Ureter (tissue), 1 donor: ENCODE data around the gene LAMA5. TPM values are rescaled to one million over a fixed set of nuclear protein-coding genes. Genes with fewer than 3 reads are reported as not detected.
A peak's percentile ranks its signal among the peaks of the same experiment; 100 is the strongest.

Source experiments
- DNase-seq: peaks from one replicate; pipeline ENCODE4 v3.0.0-alpha.2; 2020; ENCODE audit warnings: low spot score
- total RNA-seq: library from RNA; stranded (reverse); gene quantifications from one replicate; pipeline ENCODE4 v1.2.4, GENCODE V29; 2023
- donor health status: DM: yes; HTN: yes; CAD: no.

LAMA5 gene
- total RNA-seq, 1 donor from 2014 or later, result 433 TPM

- DNase-seq, result no peak
Measured at GRCh38 chr20:62372042-62372993, 5.2 kb upstream of the LAMA5 start.

DNA sequence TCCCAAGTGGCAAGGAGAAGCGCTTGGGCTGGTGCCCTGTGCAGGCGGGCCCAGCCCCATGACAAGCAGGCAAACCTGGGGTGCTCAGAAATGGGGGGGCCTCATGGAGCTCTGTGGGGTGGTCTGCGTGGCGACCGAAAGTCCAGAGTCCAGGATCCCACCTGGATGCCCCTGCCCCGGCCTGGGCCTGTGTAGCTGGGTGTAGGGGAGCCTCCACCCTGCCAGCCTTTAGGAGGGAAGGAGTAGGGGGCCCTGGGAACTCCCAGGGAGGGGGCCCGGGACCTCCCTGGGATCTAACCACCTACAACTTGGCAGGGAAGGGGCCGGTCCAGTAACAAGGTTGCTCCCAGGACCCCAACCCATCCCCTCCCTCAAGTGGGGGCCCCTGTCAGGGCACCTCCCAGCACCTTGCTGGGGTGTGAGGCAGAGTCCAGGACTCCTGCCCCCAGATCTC lies 4.5 kb upstream of the LAMA5 start:
- no peak for DNase-seq

DNA sequence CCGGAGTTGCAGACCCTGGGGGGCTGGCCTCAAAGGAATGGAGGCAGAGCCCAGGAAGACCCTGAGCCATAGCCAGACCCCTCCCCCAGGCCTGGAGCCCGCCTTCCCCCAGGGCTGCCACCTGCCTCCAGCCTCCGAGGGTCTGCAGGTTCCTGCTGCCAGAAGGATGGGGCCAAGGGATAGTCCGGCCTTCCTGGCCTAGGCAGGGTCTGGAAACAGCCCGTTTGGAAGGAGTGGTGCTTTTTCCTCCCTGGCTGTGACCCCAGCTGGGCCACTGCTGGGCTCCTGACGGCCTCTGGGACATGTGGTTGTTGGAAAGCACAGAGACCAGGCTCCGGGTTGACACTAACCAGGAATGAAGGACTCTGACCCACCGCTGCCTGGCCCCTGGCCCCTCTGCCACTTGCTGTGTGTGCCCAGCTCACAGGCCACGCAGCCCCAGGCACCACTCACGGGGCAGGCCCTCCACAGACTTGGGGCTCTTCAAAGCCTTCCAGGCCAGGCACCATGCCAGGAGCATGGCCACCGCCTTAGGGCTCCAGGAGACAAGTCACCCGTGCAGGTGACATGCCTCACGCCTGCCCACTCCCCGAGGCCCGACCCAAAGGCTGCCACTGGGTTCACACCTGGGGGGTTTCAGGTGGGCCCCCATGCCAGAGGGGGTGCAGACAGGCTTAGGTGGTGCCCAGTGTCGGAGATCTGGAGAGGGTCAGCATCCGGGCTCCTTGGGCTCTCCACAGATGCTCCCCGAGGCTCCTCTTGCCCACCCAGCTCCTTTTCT lies 3.9 kb upstream of the LAMA5 start:
- DNase-seq, result no peak

DNA sequence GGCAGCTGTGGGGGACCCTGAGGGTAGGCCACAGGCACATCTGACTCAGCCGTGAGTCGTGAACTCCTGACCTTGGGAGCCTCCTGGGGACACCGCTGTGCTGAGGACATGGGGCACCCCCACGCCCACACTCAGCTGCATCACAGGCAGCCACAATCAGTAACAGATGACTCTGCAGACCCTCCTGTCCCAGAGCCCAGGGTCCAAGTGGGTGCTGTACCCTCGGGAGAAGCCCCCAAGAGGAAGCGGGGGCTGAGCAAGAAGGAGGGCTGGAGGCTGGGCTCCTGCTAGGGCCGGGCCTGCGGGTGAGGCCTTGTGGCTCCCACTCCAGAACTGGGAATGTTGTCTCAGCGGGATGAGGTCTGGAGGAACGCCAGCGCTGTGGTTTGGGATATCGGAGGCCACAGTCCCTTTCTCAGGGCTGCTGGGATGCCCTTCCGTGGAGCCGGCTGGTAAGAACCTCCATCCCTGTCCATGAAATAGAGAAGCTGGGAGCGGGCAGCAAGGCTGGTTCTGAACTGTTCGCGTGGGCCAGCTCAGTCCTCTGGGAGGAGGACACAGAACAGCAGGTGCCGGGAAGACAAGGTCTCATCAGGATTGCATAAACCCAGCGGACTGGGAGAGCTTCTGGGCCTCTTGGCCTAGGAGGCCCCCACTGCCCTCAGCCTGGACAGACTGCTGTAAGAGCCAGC lies 3.1 kb upstream of the LAMA5 start:
- no peak for DNase-seq

DNA sequence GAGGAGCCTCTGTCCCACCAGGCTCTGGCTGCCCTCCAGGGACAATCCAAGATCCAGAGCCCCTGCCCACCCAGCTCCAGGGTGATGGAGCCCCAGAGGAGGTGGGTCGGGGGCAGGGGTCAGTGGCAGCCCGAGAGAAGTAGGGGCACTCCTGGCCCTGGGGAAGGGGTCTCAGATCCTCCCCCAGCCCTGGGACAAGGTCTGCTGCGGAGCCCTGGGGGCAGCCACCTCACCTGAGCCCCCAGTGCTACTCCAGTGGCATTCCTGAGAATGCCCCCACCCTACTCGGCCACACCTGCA lies 2.7 kb upstream of the LAMA5 start:
- no peak for DNase-seq

GRCh38 chr20:62368976-62369814 lies 2.1 kb upstream of the LAMA5 start:
- DNase-seq, result no peak

- no peak for DNase-seq
Measured at GRCh38 chr20:62368392-62368975, 1.4 kb upstream of the LAMA5 start.

- DNase-seq, result no peak
Measured at GRCh38 chr20:62367633-62368391, 700 bp upstream of the LAMA5 start.

DNA sequence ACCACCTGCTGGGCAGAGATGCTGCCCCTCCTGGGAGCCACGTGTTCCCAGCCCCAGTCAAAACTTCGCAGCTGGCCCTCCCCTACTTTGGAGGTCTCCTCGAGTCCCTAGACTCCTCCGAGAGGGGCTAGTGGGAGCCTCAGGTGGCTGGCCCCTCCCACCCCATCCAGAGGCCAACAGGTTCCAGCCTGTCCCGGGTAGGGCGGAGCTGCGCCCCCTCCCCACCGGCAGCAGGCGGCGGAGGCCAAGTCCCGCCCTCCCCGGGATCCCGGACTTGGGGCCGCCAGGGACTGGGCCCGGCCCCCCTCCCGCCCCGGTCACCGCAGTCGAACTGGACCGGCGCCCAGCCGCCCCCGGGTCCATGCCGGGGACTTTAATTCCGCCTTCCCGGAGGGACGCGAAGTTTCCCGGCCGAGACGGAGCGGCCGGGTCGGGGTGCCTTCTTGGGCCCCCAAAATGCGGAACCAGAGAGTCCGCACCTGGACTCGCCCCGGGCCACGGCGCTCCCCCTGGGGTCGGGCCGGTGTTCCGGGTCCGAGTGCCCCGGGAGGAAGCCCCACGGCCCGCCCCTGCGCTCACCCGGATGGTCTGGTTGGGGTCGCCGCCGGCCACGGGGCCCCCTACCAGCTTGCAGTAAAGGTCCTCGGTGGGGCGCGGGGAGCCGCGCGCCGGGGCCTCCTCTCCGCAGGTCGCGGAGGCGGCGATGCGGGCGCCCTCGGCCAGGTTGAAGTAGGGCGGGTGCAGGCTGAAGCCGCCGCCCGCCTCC lies 559 bp downstream of the LAMA5 start:
- DNase-seq, result no peak

GRCh38 chr20:62365814-62366369 lies 1.2 kb downstream of the LAMA5 start:
- peak; percentile 85 for DNase-seq

- DNase-seq, result peak; percentile 67
Measured at GRCh38 chr20:62364911-62365736, 2.0 kb downstream of the LAMA5 start.

- peak; percentile 50 for DNase-seq
Measured at GRCh38 chr20:62363920-62364851, 2.9 kb downstream of the LAMA5 start.

GRCh38 chr20:62362991-62363919 lies 3.9 kb downstream of the LAMA5 start:
- peak; percentile 43 for DNase-seq

DNA sequence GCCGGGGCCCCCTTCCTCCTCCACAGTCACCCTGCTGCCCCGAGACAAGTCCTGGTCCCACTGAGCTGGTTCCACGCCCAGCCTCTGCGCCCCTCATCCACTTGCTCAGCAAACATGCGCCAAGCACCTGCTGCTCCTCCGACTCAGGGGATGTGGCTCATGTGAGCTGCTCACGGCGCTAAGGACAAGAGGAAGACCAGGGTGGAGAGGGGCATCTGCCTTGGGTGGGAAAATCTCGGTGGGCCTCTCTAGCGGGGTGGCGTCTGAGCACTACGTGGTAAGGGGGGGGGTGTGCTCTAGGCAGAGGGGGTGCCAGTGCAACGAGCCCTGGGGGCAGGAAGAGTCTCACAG lies 4.5 kb downstream of the LAMA5 start:
- DNase-seq, result peak; percentile 51

- DNase-seq, result no peak
Measured at GRCh38 chr20:62361799-62362589, 5.1 kb downstream of the LAMA5 start.
